NCI-H2107 (cell line): ENCODE data around the gene NAIF1.
"Not testable (repeated sequence)": the region's sequence is repeated elsewhere in the genome, so short reads cannot be mapped to it uniquely, and the experiment has no call there.

ENCODE experiments used
- DNase-seq: peaks from one replicate; lab custom pipeline; 2025; lab: John Stamatoyannopoulos, UW

The NAIF1 gene

GRCh38 chr9:128066713-128067644 lies at the start of gene NAIF1:
Gene NAIF1, minus strand, starts transcription at chr9:128067320. Its CDS starts 219 bp downstream, at chr9:128067101.
- peak; percentile 94 for DNase-seq

GRCh38 chr9:128116104-128117083 lies 49.3 kb upstream of the NAIF1 start:
- no peak for DNase-seq

- DNase-seq: no peak
Observed at GRCh38 chr9:128115187-128116103, 48.3 kb upstream of the NAIF1 start.

- DNase-seq: no peak
Observed at GRCh38 chr9:128114326-128115186, 47.4 kb upstream of the NAIF1 start.

GRCh38 chr9:128113526-128114325 lies 46.6 kb upstream of the NAIF1 start:
- no peak for DNase-seq

GRCh38 chr9:128111726-128112125 lies 44.6 kb upstream of the NAIF1 start:
- DNase-seq: not testable (repeated sequence)

GRCh38 chr9:128109050-128109709 lies 42.1 kb upstream of the NAIF1 start:
- no peak for DNase-seq

- no peak for DNase-seq
Observed at GRCh38 chr9:128108269-128109049, 41.3 kb upstream of the NAIF1 start.

- DNase-seq: no peak
Observed at GRCh38 chr9:128107468-128108268, 40.5 kb upstream of the NAIF1 start.

- no peak for DNase-seq
Observed at GRCh38 chr9:128106940-128107467, 39.9 kb upstream of the NAIF1 start.

- no peak for DNase-seq
Observed at GRCh38 chr9:128106181-128106939, 39.2 kb upstream of the NAIF1 start.

GRCh38 chr9:128105538-128106175 lies 38.5 kb upstream of the NAIF1 start:
- DNase-seq: no peak

- DNase-seq: no peak
Observed at GRCh38 chr9:128104171-128104618, 37.1 kb upstream of the NAIF1 start.

- no peak for DNase-seq
Observed at GRCh38 chr9:128103589-128103962, 36.5 kb upstream of the NAIF1 start.

- no peak for DNase-seq
Observed at GRCh38 chr9:128102861-128103588, 35.9 kb upstream of the NAIF1 start.
